ENCODE data around the gene EFCAB5.

The EFCAB5 gene

GRCh38 chr17:30092886-30093285 is 151.5 kb downstream of the EFCAB5 start:
- Histone ChIP-seq H3K4me1 (ENCODE audit: control insufficient read depth, insufficient read depth, low read length) (no peaks in the 10 kb centered on the region), H3K36me3 (ENCODE audit: control insufficient read depth, insufficient read depth, low read length) (no peaks in the 10 kb centered on the region), H3K27ac (ENCODE audit: low read length) (no peak overlapping the region), H3K9me3 (ENCODE audit: control insufficient read depth, insufficient read depth, low read length) (no peaks in the 10 kb centered on the region), H3K27me3 (ENCODE audit: control insufficient read depth, insufficient read depth, low read length) (no peaks in the 10 kb centered on the region), H3K4me3 (ENCODE audit: low read length) (no peak overlapping the region)
- DNase-seq (ENCODE audit: low read depth, low spot score) = no peak

- no peaks in the 10 kb centered on the region for H3K27me3 ChIP-seq (ENCODE audit: control insufficient read depth, insufficient read depth, low read length)
- WGBS (ENCODE audit: insufficient coverage, insufficient read length) = no CpG with 5 or more reads among the region's 12 CpGs
- no peaks in the 10 kb centered on the region for H3K36me3 ChIP-seq (ENCODE audit: control insufficient read depth, insufficient read depth, low read length)
- H3K27ac ChIP-seq (ENCODE audit: low read length) = no peak overlapping the region
- H3K9me3 ChIP-seq (ENCODE audit: control insufficient read depth, insufficient read depth, low read length) = no peaks in the 10 kb centered on the region
- DNase-seq (ENCODE audit: low read depth, low spot score) = peak; percentile 39
- H3K4me3 ChIP-seq (ENCODE audit: low read length) = no peak overlapping the region
- H3K4me1 ChIP-seq (ENCODE audit: control insufficient read depth, insufficient read depth, low read length) = no peaks in the 10 kb centered on the region
Observed at GRCh38 chr17:30093463-30094147, 152.2 kb downstream of the EFCAB5 start.

GRCh38 chr17:30095507-30096244 is 154.2 kb downstream of the EFCAB5 start:
- Histone ChIP-seq H3K27me3 (ENCODE audit: control insufficient read depth, insufficient read depth, low read length) (no peaks in the 10 kb centered on the region), H3K4me1 (ENCODE audit: control insufficient read depth, insufficient read depth, low read length) (no peaks in the 10 kb centered on the region), H3K27ac (ENCODE audit: low read length) (no peak overlapping the region), H3K9me3 (ENCODE audit: control insufficient read depth, insufficient read depth, low read length) (no peaks in the 10 kb centered on the region), H3K4me3 (ENCODE audit: low read length) (no peak overlapping the region), H3K36me3 (ENCODE audit: control insufficient read depth, insufficient read depth, low read length) (no peaks in the 10 kb centered on the region)
- WGBS (ENCODE audit: insufficient coverage, insufficient read length) = no CpG with 5 or more reads among the region's 4 CpGs
- no peak for DNase-seq (ENCODE audit: low read depth, low spot score)

- Histone ChIP-seq H3K27ac (ENCODE audit: low read length) (no peak overlapping the region), H3K4me1 (ENCODE audit: control insufficient read depth, insufficient read depth, low read length) (no peaks in the 10 kb centered on the region), H3K4me3 (ENCODE audit: low read length) (no peak overlapping the region), H3K9me3 (ENCODE audit: control insufficient read depth, insufficient read depth, low read length) (no peaks in the 10 kb centered on the region), H3K36me3 (ENCODE audit: control insufficient read depth, insufficient read depth, low read length) (no peaks in the 10 kb centered on the region), H3K27me3 (ENCODE audit: control insufficient read depth, insufficient read depth, low read length) (no peaks in the 10 kb centered on the region)
- no CpG with 5 or more reads among the region's 4 CpGs for WGBS (ENCODE audit: insufficient coverage, insufficient read length)
- DNase-seq (ENCODE audit: low read depth, low spot score) = no peak
Observed at GRCh38 chr17:30101686-30102390, 160.4 kb downstream of the EFCAB5 start.

GRCh38 chr17:30103921-30104320 is 162.5 kb downstream of the EFCAB5 start:
- no peaks in the 10 kb centered on the region for H3K27me3 ChIP-seq (ENCODE audit: control insufficient read depth, insufficient read depth, low read length)
- no peak for DNase-seq (ENCODE audit: low read depth, low spot score)
- H3K4me3 ChIP-seq (ENCODE audit: low read length) = no peak overlapping the region
- no peak overlapping the region for H3K27ac ChIP-seq (ENCODE audit: low read length)
- H3K36me3 ChIP-seq (ENCODE audit: control insufficient read depth, insufficient read depth, low read length) = no peaks in the 10 kb centered on the region
- H3K4me1 ChIP-seq (ENCODE audit: control insufficient read depth, insufficient read depth, low read length) = no peaks in the 10 kb centered on the region
- no peaks in the 10 kb centered on the region for H3K9me3 ChIP-seq (ENCODE audit: control insufficient read depth, insufficient read depth, low read length)
- no CpG with 5 or more reads among the region's 1 CpG for WGBS (ENCODE audit: insufficient coverage, insufficient read length)

GRCh38 chr17:30104575-30105339 is 163.3 kb downstream of the EFCAB5 start:
- Histone ChIP-seq H3K36me3 (ENCODE audit: control insufficient read depth, insufficient read depth, low read length) (no peaks in the 10 kb centered on the region), H3K4me3 (ENCODE audit: low read length) (peak overlapping the region; percentile 50; the same call in 1 of the 2 replicates), H3K27ac (ENCODE audit: low read length) (no peak overlapping the region), H3K9me3 (ENCODE audit: control insufficient read depth, insufficient read depth, low read length) (no peaks in the 10 kb centered on the region), H3K4me1 (ENCODE audit: control insufficient read depth, insufficient read depth, low read length) (no peaks in the 10 kb centered on the region), H3K27me3 (ENCODE audit: control insufficient read depth, insufficient read depth, low read length) (no peaks in the 10 kb centered on the region)
- WGBS (ENCODE audit: insufficient coverage, insufficient read length) = no CpG with 5 or more reads among the region's 29 CpGs
- DNase-seq (ENCODE audit: low read depth, low spot score) = peak; percentile 72

GRCh38 chr17:30112794-30113193 is 171.4 kb downstream of the EFCAB5 start:
- Histone ChIP-seq H3K36me3 (ENCODE audit: control insufficient read depth, insufficient read depth, low read length) (no peaks in the 10 kb centered on the region), H3K27me3 (ENCODE audit: control insufficient read depth, insufficient read depth, low read length) (no peaks in the 10 kb centered on the region), H3K4me3 (ENCODE audit: low read length) (no peak overlapping the region), H3K27ac (ENCODE audit: low read length) (no peak overlapping the region), H3K9me3 (ENCODE audit: control insufficient read depth, insufficient read depth, low read length) (no peaks in the 10 kb centered on the region), H3K4me1 (ENCODE audit: control insufficient read depth, insufficient read depth, low read length) (no peaks in the 10 kb centered on the region)
- DNase-seq (ENCODE audit: low read depth, low spot score) = no peak

GRCh38 chr17:30113213-30113612 is 171.8 kb downstream of the EFCAB5 start:
- H3K4me1 ChIP-seq (ENCODE audit: control insufficient read depth, insufficient read depth, low read length) = no peaks in the 10 kb centered on the region
- H3K9me3 ChIP-seq (ENCODE audit: control insufficient read depth, insufficient read depth, low read length) = no peaks in the 10 kb centered on the region
- H3K27me3 ChIP-seq (ENCODE audit: control insufficient read depth, insufficient read depth, low read length) = no peaks in the 10 kb centered on the region
- no peak overlapping the region for H3K27ac ChIP-seq (ENCODE audit: low read length)
- H3K4me3 ChIP-seq (ENCODE audit: low read length) = no peak overlapping the region
- H3K36me3 ChIP-seq (ENCODE audit: control insufficient read depth, insufficient read depth, low read length) = no peaks in the 10 kb centered on the region
- DNase-seq (ENCODE audit: low read depth, low spot score) = no peak

- DNase-seq (ENCODE audit: low read depth, low spot score) = no peak
- WGBS (ENCODE audit: insufficient coverage, insufficient read length) = no CpG with 5 or more reads among the region's 10 CpGs
- no peaks in the 10 kb centered on the region for H3K36me3 ChIP-seq (ENCODE audit: control insufficient read depth, insufficient read depth, low read length)
- no peaks in the 10 kb centered on the region for H3K27me3 ChIP-seq (ENCODE audit: control insufficient read depth, insufficient read depth, low read length)
- H3K27ac ChIP-seq (ENCODE audit: low read length) = no peak overlapping the region
- H3K9me3 ChIP-seq (ENCODE audit: control insufficient read depth, insufficient read depth, low read length) = no peaks in the 10 kb centered on the region
- H3K4me3 ChIP-seq (ENCODE audit: low read length) = peak overlapping the region; percentile 81; the same call in 1 of the 2 replicates
- H3K4me1 ChIP-seq (ENCODE audit: control insufficient read depth, insufficient read depth, low read length) = no peaks in the 10 kb centered on the region
Observed at GRCh38 chr17:30116345-30116660, 174.9 kb downstream of the EFCAB5 start.
